G401.6 (cell line): ENCODE data around the gene DHPS.
"Not testable (repeated sequence)": the region's sequence is repeated elsewhere in the genome, so short reads cannot be mapped to it uniquely, and the experiment has no call there.

Experiments
- FAIRE-seq: peaks from 2 replicates; lab custom pipeline; 2012; peaks lifted over from hg19 to GRCh38; lab: Jason Lieb, UNC

DHPS gene

DNA sequence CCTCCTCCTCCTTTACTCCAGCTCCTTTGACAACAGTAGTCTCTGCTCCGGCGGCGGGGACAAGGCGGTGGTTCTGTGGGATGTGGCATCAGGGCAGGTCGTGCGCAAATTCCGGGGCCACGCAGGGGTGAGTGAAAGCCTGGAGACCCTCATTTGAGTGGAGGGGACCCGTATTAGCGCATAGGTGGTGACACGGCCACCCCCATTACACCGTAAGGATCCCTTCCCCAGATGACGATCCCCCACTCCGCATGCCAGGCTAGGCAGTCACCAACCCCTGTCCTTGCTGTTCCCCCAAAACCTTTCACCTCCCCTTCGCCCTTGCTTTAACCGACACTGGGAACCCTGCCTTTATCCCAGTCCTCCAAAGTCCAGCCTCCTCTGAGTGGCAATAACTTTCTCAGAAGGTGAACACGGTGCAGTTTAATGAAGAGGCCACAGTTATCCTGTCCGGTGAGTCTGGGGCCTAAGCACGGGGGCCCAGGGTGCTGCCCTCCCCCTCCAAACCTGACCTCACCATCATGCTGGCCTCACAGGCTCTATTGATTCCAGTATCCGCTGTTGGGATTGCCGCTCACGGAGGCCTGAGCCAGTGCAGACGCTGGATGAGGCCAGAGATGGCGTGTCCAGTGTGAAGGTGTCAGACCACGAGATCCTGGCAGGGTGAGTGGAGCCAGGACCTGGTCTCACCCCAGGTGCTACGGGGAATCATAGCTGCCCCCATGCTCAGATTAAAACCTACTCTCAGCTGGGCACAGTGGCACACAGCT, 11.3 kb downstream of the DHPS start:
- no peak for FAIRE-seq

DNA sequence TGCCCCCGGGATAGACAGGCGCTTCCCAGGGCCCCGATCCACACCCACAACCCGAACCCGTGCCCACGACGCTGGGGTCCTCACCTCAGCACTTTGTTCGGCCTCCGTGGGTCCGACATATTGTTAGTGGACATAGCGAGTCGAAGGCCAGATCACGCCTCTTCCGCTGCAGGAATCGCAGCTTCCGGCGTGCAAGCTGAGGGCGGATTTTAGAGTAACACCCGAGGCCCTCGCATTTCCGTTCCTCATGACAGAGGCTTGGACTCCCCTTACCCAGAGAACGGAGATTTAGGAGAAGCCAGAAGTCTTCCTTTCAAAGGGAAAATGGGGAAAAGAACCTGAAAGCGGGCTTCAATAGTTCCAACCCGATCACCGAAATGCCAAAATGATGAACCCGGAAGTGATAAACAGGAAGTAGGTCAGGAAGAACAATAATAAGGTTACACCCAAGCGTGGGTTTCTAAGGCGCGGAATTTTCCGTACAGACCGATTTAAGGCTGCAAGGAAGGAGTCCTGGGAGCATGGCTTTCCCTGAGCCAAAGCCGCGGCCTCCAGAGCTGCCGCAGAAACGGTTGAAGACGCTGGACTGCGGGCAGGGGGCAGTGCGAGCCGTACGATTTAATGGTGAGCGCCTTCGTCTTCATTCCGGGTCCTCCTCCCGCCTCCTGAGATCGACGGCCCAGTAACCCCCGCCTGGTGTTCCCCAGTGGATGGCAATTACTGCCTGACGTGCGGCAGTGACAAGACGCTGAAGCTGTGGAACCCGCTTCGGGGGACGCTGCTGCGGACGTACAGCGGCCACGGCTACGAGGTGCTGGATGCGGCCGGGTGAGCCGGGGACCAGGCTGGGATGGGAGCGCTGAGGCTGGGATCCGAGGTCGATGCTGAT, 12.2 kb downstream of the DHPS start:
- FAIRE-seq = no peak

DNA sequence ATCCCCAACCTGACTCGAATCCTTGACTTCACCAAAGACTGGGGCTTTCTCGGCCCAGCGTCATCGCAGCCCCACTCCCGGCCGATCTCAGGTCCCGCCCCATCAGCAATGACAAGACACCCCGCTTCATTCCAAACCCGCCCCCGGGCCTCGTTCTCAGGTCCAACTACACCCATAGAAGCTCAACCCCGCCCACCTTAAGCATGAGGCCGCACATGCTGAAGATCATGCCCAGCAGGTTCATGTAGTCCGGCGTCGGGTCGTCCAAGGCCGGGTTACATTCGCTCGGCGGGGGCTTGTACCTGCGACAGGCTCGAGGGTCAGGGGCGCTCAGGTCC, 12.8 kb downstream of the DHPS start:
- no peak for FAIRE-seq

DNA sequence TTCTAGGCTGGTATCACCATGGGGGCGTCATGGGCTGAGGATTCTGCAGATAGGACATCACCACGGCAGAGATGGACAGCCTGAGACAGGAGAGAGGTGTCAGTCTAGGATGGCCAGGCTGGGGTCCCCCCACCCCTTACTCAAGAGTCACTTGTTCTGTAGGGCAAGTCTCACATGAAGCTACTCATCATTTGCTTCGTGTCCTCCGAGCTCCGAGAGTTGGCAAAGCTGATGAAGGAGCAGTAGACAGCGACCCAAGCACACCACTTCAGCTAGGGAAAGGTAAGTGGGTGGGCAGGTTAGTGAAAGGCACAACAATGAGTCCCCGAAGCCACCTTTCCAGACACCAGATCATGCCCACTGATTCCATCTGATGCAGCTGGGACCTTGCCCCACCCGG, 13.3 kb downstream of the DHPS start:
- no peak for FAIRE-seq

DNA sequence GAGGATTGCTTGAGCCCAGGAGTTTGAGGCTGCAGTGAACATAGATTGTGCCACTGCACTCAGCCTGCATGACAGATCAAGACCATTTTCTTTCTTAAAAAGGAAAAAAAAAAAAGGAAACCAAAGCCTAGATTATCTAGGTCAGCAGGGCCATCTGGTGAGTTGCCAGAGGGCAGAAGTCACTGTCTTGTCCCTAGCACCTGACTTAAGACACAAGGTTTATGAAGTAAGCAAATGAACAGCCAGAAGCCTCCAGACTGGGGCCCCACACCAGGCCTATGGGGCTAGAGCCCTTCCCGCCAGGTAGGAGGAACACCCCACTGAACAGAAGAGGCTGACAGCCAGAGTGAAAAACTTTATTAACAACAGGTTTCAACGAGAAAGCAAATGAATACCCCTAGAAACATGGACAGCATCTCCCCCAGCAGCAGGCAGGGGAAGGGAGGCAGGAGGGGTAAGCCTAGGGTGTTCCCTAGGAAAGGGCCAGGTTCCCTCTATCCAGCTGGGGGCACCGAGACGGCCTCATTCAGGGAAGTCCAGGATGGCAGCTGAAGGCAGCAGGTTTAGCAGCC, 13.9 kb downstream of the DHPS start:
- no peak for FAIRE-seq

DNA sequence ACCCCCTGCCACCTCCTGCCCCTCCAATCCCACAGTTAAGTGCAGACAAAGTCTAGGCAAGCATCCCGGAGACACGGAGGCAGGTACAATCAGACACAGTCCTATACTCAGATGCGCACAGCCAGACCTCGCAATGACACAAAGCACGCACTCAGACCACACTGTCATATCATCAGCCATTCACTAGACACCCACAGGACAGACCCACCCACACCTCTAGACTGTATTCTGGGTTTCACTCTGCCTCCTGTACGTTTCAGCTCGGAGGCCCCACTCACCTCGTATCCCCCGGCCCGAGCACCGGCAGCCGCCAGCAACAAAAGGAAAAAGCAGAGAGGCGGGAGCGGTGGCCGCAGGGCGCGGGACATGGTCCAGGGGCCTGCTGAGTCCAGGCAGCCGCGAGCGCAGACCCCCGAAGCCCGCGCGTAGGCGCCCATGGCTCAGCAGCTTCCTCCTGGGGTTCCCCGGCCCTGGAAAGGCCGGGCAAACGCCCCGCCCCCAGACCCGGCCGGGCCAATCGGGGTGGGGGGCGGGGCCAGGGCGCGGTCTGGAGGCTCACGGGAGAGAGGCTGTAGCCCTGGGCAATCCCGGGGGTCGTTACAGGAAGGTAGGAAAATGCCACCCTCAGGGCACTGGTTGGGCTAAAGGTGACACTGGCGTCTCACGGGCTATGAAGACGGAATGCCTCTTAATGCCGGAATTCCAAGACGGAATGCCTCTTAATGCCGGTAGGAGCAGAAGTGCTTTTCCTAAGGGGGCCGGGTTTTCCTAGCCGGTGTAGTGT, 15.2 kb downstream of the DHPS start, which contains the start of the genes MAN2B1 and WDR83:
TSS of gene MAN2B1 (minus strand) at position 478 of the 784 bp plus-strand sequence. CDS start at position 437, 41 bp downstream.
TSS of gene WDR83 (plus strand) at position 543 of the 784 bp plus-strand sequence. CDS start 2,984 bp downstream, outside the sequence.
- no peak for FAIRE-seq

DNA sequence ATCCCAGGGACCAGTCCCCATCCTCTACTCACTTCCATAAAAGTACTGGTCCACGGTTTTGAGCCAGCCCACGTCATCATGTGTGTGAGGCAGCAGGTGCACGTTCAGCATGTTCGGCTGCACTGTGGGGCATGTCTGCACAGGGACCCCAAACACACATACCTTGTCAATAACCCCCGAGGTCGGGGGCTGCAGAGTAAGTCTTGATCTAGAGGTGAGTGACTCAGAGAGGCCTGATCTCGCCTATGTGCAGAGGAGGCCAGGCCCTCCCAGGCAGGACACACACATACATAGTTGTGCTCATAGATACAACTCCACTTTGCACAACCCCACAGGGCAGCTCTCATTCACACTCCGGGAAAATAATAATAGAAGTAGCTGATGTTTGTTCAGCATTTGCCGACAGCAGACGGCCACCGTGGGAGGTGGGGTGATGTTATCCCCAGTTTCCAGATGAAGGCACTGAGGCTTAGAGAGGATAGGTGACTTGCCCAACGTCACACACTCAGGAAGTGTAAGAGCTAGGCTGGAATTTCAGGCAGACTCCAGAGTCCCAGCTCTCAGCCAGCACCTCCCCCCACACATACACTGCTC, 15.9 kb downstream of the DHPS start:
- FAIRE-seq = no peak

DNA sequence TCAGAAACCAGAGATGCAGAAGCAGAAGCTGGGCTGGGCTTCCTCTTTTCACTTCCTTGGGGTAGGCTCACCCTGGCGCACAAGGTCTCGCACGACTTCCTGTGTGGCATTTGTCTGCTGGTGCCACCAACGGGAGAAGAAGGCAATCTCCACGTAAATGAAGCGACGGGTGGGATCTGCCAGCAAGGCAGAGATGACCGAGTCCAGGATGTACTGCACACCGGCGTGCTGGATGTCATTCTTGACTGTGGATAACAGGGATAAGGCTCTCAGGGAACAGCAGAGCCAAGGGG, 16.5 kb downstream of the DHPS start:
- no peak for FAIRE-seq

DNA sequence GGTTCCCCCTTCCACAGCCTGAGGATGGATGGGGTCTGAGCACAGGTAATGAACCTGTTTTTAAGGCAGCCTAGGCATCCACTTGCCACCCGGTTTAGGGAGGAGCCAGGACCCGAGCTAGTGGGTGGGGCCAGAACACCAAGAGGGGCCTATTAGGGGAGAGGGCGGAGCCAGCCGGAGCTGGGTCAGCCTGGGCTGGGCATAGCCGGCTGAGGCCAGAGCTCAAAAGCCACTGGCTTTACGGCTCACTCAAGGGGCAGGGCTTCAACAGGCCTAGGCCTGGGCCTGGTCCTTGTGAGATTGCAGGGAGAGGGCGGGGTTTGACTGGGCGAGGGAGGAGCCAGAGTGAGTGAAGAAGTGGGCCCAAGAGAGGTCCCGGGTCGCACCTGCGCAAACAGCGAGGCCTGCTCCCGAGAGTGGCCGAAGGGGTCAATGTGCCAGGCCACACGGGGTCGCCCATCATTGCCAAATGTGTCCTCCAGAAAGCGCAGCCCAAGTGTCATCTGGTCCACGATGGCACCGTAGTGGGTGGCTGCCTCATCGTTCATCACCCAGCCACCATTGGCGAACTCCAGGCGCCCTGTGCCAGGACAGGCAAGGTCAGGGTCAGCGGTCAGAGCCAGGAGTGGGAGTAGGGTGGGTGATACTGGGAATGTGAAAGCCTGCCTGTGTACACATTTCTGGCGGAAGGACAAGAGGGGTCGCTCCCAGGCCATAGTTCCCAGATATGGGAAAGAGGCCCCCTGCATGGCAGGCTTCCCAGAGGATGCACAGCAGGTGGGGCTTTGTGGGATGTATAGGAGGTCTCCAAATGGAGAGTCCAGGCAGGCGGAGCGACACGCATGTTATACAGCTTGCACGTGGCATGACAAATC, 17.0 kb downstream of the DHPS start:
- no peak for FAIRE-seq

DNA sequence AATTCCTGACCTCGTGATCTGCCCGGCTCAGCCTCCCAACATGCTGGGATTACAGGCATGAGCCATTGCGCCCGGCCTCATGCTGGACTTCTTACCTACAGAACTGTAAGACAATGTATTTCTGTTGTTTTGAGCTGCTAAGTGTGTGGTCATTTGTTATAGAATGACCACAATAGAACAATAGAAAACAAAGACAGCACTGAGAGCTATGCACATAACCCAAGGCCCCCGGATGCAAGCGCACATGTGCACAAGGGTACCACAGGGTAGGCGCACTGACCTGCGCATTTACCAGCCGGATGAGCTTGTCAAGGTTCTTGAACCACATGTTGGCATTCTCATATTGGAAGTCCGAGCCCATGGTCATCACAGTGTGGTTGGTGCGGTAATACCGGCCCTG, 20.7 kb downstream of the DHPS start:
- no peak for FAIRE-seq

DNA sequence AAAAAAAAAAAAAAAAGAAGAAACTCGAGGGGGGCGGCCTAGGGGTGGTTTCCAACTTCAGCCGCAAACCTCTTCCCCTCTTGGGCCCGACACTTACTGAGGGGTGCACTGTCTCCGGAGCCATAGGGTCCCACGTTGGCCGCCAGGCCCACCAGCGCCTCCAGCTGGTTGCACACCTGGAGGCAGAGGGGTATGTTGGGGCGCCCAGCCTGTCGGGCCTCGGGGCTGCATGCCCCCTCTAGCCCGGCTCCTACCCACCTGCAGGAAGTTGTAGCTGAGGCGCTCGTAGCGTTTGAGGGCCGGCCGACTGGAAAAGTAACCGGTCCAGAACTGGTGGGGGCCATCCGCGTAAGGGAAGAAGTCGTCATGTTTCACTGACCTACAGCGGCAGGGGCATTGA, 23.7 kb downstream of the DHPS start:
- FAIRE-seq = no peak

DNA sequence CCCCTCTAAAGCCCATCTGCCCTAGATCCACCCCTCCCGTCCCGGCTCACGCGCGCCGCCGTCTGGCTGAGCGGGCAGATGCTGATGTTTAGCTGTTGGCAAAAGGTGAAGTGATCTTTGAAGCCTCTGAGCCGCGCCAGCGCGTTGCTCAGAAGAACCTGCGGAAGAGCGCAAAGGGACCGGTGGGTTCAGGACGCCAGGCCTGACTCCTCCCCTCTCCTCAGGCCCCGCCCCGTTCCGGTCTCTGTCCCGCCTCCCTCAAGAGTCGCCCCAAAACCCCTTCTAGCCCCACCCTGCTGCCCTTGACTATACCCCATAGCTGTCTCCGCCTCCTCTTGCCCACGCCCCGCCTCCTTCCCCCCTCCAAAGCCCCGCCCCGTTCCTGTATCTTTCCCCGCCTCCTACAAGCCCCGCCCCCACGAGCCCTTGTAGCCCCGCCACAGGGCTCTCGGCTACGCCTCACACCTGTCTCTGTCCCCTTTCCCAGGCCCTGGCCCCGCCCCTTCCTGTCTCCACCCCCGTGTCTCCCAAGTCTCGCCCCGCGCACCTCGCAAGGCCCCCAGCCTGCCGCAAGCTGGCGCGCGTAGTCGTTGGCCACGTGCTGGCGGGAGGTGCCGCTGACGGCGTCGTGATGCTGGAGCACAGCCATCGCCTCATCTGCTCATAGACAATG, 24.6 kb downstream of the DHPS start:
- FAIRE-seq = no peak

DNA sequence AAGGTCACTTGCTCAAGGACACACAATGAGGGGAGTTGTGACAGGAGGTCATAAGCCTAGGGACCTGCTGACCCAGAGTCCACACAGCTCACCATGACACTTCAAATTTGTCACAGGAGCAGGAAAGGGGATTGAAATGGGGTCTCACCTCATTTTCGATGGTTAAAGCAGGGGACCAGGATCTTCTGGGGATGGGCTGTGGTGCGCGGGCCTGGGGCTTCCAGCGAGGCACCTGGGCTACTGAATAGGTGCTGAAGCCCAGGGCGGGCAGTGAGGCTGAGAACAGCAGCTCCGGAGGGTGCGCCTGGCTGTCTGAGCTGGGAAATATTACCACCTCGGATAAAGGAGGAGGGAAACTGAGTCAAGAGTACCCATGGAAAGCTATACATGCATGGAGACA, 26.1 kb downstream of the DHPS start:
- FAIRE-seq = no peak

DNA sequence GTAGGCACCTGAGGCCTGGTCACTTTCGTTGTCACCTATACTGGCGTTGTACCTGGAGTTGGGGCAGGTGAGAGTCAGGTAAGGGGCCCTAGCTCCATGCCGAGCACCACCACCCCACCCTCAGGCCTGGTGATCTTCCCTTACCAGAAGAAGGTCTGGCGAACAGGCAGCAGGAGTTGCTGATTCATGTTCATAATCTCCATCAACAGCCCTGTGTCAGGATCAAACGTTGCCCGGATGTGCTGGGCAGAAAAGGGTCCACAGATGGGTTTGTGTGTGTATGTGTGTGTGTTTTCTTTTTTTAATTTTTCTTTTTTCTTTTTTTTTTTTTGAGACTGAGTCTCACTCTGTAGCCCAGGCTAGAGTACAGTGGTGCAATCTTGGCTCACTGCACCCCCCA, 29.5 kb downstream of the DHPS start:
- FAIRE-seq = no peak

DNA sequence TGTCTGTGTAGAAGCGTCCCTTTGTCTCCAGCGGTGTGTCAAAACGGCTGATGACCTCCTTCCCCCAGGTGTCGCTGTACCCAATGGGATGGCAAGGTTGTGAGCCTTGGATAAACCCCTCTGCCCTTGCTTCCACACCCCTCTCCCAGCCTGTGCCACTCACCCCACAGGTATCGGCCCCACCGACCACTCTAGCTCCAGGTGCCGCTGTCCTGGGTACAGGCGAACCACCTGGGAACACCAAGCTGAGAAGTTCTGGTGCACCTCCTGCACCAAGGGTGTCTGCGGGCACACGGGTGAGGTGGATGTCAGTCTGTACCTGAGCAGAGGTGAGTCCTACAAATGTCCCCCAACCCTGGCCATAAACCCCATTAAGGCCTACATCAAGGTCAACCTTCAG, 31.7 kb downstream of the DHPS start:
- FAIRE-seq = no peak

DNA sequence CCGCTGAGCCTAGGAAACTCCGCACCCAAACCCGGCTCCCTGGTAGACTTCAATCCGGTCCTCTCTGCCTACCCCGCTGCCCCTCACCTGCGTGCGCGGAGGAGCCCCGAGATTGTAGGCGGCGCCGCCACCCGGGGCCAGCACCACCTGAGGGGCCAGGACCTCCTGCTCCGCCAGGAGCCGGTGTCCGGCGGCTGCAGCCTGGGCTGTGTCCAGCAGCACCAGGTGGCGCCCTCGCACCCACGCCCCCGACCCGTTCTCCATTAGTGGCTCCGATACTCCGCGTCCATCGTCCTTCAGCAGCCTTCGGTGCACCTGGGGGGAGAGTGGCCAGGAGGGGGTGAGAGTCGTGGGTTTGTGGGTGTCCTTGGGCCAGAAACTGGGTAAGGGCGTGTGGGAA, 33.6 kb downstream of the DHPS start:
- no peak for FAIRE-seq

DNA sequence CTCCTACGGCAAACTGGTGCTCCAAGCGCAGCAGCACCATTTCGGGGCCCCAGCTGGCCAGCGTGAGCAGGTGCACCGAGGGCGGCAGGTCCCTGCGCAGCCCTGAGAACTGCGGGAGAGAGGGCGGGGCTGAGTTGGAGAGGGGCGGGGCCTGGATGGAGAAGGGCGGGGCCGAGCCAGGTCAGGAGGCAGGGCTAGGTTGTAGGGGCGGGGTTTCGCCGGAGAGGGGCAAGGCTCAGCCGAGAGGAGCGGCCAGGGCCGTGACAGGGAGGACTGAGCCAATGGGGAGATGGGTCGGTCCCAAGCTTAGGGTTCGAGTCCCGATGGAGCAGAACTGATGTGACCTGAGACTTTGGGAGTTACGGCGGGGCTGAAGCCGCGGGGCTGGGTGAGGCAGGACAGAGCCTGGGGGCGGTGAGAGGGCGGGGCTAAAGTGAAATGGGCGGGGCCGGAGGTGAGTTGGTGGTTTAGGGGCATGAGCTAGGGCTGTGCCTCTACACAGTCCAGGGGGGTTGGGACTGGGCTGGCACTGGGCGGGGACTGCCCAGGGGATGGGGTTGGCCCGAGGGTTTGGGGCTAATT, 34.1 kb downstream of the DHPS start:
- no peak for FAIRE-seq

DNA sequence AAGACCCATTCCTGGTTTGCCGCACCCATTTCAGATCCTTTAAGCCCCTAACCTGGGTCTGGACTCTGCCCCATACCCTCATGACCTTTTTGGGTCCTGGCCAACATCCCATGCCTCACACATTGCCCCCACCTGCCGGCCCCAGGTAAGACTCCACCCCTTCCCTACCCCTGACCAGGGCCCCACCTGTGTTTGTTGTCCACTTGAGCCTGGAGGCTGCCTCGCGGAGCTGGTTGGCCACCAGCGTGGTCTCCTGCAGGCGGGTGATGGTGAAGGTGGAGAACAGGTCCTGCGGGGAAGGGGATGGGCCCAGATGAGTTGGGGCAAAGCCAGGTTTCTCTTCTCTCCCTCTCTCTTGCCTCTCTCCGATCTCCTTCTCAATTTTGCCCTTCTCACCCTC, 34.6 kb downstream of the DHPS start:
- FAIRE-seq = no peak

DNA sequence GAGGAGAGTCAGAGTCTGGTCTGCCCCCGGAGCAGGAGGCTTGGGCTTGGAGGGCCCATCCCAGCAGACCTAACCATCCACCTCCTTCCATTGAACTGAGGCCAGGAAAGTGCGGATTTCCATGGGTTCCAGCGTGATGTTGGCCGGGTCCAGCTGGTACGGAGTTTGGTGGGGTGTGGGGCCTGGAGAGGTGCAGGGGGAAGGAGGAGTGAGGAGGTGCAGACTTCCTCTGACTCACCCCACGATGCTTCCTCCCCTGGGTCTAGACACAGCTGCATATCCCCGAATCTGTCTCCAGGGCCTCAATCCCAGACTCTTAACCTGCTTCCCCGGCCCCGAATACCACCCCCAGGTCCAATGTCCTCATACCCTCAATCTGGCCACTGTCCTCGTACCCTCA, 35.1 kb downstream of the DHPS start:
- no peak for FAIRE-seq

DNA sequence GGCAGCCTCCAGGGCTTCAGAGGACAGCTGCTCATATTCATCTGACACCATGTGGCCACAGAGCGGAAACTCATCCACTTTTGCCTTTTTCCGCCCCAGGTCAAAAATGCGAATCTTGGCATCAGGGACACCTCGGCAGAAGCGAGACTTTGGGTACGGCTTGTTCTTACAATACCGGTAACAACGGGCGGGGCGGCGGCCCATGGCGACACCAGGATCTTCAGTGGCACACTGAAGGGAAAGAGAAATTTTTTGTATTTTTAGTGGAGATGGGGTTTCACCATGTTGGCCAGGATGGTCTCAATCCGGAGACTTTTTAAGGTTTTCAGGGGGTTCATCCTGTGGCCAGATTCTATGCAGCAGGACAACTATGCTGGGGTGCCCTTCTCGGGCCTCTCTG, 38.0 kb downstream of the DHPS start:
- FAIRE-seq = not testable (repeated sequence)
